ENCODE results near the gene SEMA5A.

The SEMA5A gene

GRCh38 chr5:9149988-9150387 is 395.9 kb downstream of the SEMA5A start:
- no peak for DNase-seq

DNA sequence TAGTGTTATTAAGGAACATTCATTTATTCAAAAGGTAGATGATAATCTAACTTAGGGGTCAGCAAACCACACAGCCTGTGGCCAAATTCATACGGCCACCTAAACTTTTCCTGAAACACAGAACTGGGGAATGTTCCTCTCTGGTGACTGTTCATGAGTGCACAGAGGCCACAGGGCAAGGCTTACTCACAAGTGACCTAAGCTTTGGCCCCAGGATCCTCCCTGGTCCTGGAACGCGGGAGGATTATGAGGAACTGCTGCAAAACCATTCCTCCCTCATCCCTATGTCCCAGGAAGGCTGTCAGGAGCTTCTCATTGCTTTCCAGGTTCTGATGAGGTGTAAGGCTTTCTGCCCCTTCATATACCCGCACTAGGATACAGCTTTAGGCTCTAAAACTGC is 397.6 kb downstream of the SEMA5A start:
- no peak for DNase-seq

- no peak for DNase-seq
Observed at GRCh38 chr5:9140711-9141110, 405.2 kb downstream of the SEMA5A start.

DNA sequence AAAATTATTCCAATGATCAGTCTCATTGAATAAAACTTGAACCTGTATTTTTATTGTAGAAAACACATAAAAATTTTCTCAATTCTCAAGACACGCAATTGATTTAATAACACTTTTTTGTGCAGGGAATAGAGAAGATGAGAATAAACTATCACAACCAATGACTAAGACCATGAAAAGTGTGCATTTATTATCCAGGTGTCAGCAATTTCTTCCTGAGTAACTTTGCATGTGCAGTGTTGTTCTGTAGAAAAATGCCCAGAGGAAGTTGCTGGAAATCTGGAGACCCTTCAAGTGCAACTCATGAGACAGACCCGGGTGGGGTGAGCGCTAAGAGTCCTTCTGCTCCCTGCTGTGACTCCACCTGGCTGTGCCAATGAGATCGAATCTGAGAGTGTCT is 405.7 kb downstream of the SEMA5A start:
- no peak for DNase-seq

DNA sequence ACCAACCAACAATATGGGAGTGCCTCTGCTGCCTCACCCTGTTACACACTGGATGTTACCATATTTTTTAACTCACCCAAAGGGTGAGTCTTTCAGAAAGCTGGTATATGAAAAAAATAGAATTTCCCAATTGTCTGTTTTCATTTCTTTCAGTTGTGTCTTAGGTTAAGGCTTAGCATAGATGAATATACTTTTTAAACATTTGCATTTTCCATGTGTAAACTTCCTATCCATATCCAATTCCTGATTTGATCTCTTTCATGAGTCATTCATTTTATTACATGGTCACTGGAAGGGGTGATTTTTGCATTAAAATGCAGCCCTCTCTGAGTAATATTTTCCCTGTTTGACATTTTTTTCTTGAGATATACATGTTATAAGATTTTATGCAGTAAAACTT is 406.5 kb downstream of the SEMA5A start:
- no peak for DNase-seq

- no peak for DNase-seq
Observed at GRCh38 chr5:9128136-9128535, 417.7 kb downstream of the SEMA5A start.

DNA sequence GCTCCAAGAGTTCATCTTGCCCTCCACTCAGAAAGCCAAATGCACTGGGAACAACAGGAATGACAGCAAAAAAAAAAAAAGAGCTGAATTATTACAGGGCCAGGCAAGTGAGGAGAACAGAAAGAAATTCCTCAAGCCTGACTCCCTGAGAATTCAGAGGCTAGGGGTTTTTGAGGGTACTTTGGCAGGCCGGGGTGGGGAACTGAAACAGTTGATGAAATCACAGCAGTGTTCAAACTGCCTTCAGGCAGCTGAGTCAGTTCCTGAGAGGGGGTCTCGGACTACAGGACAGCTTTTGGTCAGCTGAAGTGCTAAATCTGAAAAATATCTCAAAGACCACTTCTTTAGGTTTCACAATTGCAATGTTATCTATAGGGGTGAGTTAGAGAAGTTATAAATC is 419.4 kb downstream of the SEMA5A start:
- no peak for DNase-seq

DNA sequence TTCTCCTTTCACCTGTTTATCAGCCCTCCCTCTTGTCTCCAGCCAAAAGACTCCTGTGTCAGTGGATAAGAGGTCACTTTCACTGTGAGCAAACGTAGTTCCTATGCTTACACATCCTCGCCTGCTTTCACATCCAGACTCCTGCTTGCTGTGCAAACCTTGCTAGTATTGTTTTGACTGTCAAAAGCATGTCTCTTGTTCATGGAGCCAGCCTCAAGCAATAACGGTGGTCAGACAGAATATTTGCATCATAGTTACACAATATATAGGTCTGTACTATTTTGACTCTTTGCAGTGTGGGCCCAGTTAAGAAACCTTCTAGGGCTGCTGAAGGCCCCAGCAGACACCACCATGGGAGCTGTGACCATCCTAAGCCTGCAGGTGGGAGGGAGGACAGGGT is 420.0 kb downstream of the SEMA5A start:
- no peak for DNase-seq

DNA sequence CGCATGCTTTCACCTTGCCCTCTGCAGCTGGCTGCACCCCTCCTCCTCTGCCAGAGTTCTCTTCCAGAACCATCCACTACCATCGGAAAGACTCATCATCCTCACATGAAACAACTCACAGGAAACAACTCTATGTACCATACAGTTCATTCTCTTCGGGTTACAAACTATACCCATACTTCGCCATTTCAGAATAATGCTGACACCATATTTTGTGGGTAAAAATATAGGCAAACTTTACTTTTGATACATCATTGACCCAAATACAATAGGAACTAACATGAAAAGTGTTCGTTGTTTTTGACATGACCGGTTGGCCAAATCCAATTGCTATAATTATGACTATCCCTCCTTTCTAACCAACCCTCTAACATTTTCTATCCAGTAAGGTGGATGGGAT is 421.0 kb downstream of the SEMA5A start:
- DNase-seq: no peak

GRCh38 chr5:9124071-9124470 is 421.8 kb downstream of the SEMA5A start:
- DNase-seq: no peak

GRCh38 chr5:9122528-9122927 is 423.3 kb downstream of the SEMA5A start:
- DNase-seq: no peak

DNA sequence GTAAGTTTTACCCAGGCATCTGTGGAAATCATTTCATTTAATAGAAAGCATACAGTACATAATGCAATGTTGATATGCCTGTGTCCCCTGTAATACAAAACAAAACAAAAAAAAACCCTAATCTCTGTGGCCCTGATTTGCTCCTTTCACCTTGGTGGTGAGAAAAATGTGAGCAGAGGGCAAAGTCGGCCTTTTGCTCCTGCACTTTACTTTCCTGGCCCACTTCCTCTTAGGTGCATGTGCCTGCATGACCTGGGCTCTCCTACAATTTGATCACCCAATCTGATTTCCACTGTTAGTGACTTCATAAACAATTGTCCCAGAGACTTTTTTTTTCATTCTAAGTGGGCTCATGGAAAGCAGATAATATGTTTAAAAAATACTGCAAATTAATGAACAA is 424.3 kb downstream of the SEMA5A start:
- DNase-seq: no peak

DNA sequence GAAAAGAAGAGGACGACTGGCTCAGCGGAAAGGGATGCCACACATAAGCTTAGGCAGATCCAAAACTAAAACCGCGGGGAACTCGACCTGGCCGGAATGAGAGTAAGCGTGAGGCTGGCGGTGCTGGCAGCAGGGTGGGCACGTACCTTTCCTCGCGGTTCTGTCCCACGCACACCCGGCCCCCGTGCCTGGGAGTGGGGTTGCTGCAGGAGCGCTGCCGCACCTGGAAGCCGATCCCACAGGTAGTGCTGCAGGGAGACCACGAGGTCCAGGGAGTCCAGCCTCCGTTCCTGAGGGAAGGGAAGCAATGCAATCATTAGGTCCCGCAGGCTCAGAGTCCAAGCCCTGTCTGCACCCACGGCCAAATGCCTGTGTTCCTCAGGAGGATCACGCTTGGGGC is 427.0 kb downstream of the SEMA5A start:
- no peak for DNase-seq

DNA sequence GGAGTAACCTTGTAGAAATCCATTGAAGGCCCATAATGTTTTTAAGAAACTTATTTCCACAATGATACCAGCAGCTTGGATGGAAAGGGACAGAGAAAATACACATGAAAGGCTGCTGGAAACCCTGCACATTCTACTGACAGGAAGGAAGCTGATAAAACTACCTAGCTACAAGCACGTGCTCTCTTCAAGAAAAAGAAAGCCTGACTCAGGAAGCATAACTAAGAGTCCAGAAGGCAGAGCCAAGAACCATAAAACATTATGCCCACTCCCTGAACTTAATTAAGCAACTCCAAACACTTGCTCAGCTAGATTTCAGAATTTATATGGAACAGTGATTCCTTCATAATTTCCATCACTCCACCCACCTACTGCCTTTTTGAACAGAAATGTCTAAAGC is 430.8 kb downstream of the SEMA5A start:
- no peak for DNase-seq

DNA sequence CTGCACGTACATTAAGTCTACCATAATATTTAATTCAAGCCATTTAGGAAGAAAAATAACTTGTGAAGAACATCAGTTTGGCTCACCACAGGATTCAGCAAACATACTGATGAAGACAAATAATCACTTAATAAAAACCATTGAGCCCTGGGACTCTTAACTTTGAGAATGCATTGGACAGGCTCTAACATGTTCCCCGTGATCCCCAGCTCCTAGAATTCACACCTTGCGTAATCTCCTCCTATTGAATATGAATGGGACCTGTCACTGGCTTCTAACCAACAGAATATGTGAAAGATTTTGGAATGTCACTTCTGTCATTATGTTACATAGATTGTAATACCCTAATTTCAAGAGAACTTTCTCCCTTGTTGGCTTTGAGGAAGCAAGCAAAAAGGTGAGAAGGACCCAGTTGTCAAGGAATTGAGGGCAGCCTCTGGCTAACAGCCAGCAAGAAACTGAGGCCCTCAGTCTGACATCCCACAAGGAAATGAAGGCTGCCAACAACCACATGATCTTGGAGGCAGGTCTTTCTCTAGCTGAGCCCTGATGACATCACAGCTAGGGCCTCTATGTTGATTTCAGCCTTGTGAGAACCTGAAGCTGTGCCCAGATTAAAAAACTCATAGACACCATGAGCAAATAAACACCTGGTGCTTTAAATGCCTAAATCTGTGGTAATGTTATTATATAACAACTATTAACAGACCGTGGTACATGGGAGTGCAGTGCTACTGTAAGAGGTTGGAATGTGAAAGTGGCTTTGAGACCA is 433.2 kb downstream of the SEMA5A start:
- no peak for DNase-seq

DNA sequence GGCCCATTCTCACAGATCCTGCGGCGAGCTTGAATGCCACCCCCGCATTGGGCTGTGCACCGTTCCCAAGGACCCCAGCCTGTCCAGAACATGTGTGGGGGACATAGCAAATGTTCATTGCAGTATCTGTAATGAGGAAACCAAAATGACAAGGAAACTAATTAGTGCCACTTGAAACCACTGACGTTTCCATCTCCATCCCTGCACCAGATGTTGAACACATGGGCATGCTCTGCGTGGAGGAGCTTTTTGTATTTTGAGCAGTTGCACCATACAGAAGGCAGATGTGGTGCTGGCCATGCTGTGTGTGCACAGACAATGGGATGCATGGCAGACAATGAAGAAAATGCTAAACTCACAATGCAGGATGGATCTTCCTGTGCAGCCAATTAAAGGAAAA is 437.7 kb downstream of the SEMA5A start:
- DNase-seq: no peak

- DNase-seq: no peak
Observed at GRCh38 chr5:9105851-9106250, 440.0 kb downstream of the SEMA5A start.

- no peak for DNase-seq
Observed at GRCh38 chr5:9104571-9105339, 441.1 kb downstream of the SEMA5A start.

DNA sequence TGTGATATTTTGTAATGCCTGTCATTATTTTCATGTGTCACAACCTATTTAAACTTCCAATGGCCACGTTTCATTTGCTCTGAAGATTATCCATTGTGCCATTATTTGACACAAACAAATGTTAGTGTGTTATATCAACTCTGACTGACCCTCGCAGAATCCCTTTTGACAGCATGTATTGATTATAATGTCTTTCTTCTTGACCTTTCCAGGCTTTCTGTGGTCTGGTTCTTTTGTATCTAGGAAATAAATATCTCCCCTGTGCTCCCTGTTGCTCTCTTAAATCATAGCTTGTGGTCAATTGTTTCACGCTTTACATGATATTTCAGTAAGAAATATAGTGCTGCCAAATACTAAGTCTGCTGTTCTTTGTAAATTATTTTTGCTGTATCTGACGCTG is 442.6 kb downstream of the SEMA5A start:
- no peak for DNase-seq

GRCh38 chr5:9099689-9100088 is 446.2 kb downstream of the SEMA5A start:
- DNase-seq: no peak

GRCh38 chr5:9098990-9099389 is 446.9 kb downstream of the SEMA5A start:
- no peak for DNase-seq

- no peak for DNase-seq
Observed at GRCh38 chr5:9094582-9094981, 451.3 kb downstream of the SEMA5A start.

- no peak for DNase-seq
Observed at GRCh38 chr5:9091896-9092662, 453.8 kb downstream of the SEMA5A start.

Data from activated naive CD4-positive, alpha-beta T cell (primary cell).